ENCODE results near the gene MRGPRD. TPM values are rescaled to one million over a fixed set of nuclear protein-coding genes. Genes with fewer than 3 reads are reported as not detected.

Gene MRGPRD
- total and polyA plus RNA-seq, 2 of the 8 experiments (the other 6 are each of a cell fraction or from before 2014, with no cell fraction given) = not detected

GRCh38 chr11:68963779-68964178 is 17.0 kb downstream of the MRGPRD start:
- Histone ChIP-seq H3K23me2 (ENCODE audit: low read depth, low read length) (no peaks in the 10 kb centered on the region), H2BK15ac (ENCODE audit: low read length) (no peak overlapping the region), H3K4me1 (replicated peaks in 1 of 4; ENCODE audit: control insufficient read depth in 3 of 4, insufficient read depth in 4 of 4, low read length in 3 of 4) (no peaks in the 10 kb centered on the region), H4K5ac (ENCODE audit: insufficient read length, low read depth, low read length) (no peak overlapping the region), H3K79me1 (ENCODE audit: low read depth, low read length) (no peaks in the 10 kb centered on the region), H3K9ac (replicated peaks in 1 of 4; ENCODE audit: extremely low read depth in 1 of 4, low read depth in 3 of 4, low read length in 3 of 4) (no peak overlapping the region), H3K18ac (ENCODE audit: extremely low read depth, low read length) (no peak overlapping the region), H3K4me3 (ENCODE audit: extremely low read depth in 1 of 4, insufficient read depth in 2 of 4, low read depth in 3 of 4, low read length in 4 of 4) (no peak overlapping the region), H3K23ac (ENCODE audit: insufficient read length) (no peak overlapping the region), H4K20me1 (replicated peaks in 1 of 2; ENCODE audit: control insufficient read depth in 1 of 2, insufficient read depth in 2 of 2, low read length in 2 of 2) (peaks cover 0 to 2% of the 10 kb centered on the region in 2 experiments), H3K36me3 (ENCODE audit: control insufficient read depth in 2 of 4, insufficient read depth in 4 of 4, low read length in 3 of 4) (no peaks in the 10 kb centered on the region), H2BK5ac (ENCODE audit: low read depth, low read length) (peak overlapping the region; percentile 26; the same call in 1 of the 2 replicates), H3K4ac (replicated peaks; ENCODE audit: insufficient read length, low read depth, low read length) (peak overlapping the region; percentile 63), H2BK12ac (ENCODE audit: low read depth, low read length) (peak overlapping the region; percentile 10; the same call in 1 of the 2 replicates), H2AFZ (ENCODE audit: low read length) (no peak overlapping the region), H3K79me2 (ENCODE audit: control insufficient read depth in 1 of 2, insufficient read depth in 2 of 2, low read length in 2 of 2) (no peaks in the 10 kb centered on the region), H4K91ac (replicated peaks; ENCODE audit: insufficient read length, low read length) (peak overlapping the region; percentile 88), H3K27ac (ENCODE audit: low read depth, low read length) (no peak overlapping the region), H2BK20ac (ENCODE audit: low read length) (no peak overlapping the region), H3K56ac (replicated peaks; ENCODE audit: insufficient read length, low read depth, low read length) (no peak overlapping the region), H3K27me3 (replicated peaks in 1 of 4; ENCODE audit: control insufficient read depth in 3 of 4, extremely low read depth in 1 of 4, insufficient read depth in 3 of 4, low read length in 3 of 4) (no peaks in the 10 kb centered on the region), H3K14ac (ENCODE audit: insufficient read length) (no peak overlapping the region), H3K4me2 (ENCODE audit: insufficient read depth in 1 of 2, low read depth in 2 of 2, low read length in 2 of 2) (no peak overlapping the region), H2BK120ac (replicated peaks; ENCODE audit: low read depth, low read length) (no peak overlapping the region), H3K9me3 (ENCODE audit: insufficient read depth in 2 of 2, low read depth in 1 of 2, low read length in 1 of 2) (no peaks in the 10 kb centered on the region; a peak in 1 of 4 replicates), H2AK5ac (ENCODE audit: low read depth, low read length) (peak overlapping the region; percentile 53), H4K8ac (ENCODE audit: extremely low read depth, insufficient read depth, low read length) (no peak overlapping the region)
- FAIRE-seq = peak; percentile 98
- ChIA-PET CTCF (ENCODE audit: partially characterized antibody) (interaction anchor here (0.7 to 2.0 kb wide), 7 partner anchors 9 to 291 kb away, joined by 3 to 9 read pairs (median 3); no protein-coding TSS in a partner anchor), POLR2A (ENCODE audit: partially characterized antibody) (interaction anchor here (0.7 kb wide), 1 partner anchor 10 kb away, joined by 3 read pairs; no protein-coding TSS in a partner anchor)
- DNase-seq (ENCODE audit: low read depth in 1 of 2, low spot score in 2 of 2) = no peak
- WGBS, 2 experiments (ENCODE audit: extremely low coverage in 1 of 2, insufficient coverage in 1 of 2, insufficient read length in 1 of 2, insufficient replicate concordance in 2 of 2, low coverage in 1 of 2, low lambda C conversion rate in 2 of 2, missing lambda C conversion rate in 1 of 2) = 89% methylated on average over 3 of the region's 3 CpGs; no CpG with 5 or more reads in 1 of the 2 experiments
- TF ChIP-seq SP1 (IDR thresholded peaks at IDR 0.05; ENCODE audit: low read depth, low read length) (no peak), NRF1 (IDR thresholded peaks at IDR 0.05; ENCODE audit: low read depth, low read length) (no peak), KDM4A (IDR thresholded peaks at IDR 0.05; ENCODE audit: low read depth, low read length, severe bottlenecking) (no peak), SIX5 (IDR thresholded peaks at IDR 0.05; ENCODE audit: low read depth, low read length) (no peak), POLR2AphosphoS5 (IDR thresholded peaks at IDR 0.05; ENCODE audit: low read depth, low read length) (no peak), ATF3 (IDR thresholded peaks at IDR 0.05; ENCODE audit: insufficient read depth, low read depth, low read length) (no peak), CBX8 (IDR thresholded peaks at IDR 0.05; ENCODE audit: borderline replicate concordance, low read depth, low read length) (no peak), TEAD4 (IDR thresholded peaks at IDR 0.05; ENCODE audit: low read depth, low read length) (no peak), BRCA1 (IDR thresholded peaks at IDR 0.05; ENCODE audit: low read depth, low read length) (no peak), TAF7 (optimal IDR thresholded peaks at IDR 0.05; ENCODE audit: borderline replicate concordance, low read depth, low read length) (no peak), YY1 (IDR thresholded peaks at IDR 0.05; ENCODE audit: low read depth, low read length) (no peak), CREB1 (IDR thresholded peaks at IDR 0.05) (no peak)

All from H1 (cell line).